Measurements from ENCODE around the gene DNAJB2. TPM values are rescaled to one million over a fixed set of nuclear protein-coding genes. Genes with fewer than 3 reads are reported as not detected.

The DNAJB2 gene
- total RNA-seq, 4 donors from 2014 or later = 91.2 to 138 (median 107) TPM

DNA sequence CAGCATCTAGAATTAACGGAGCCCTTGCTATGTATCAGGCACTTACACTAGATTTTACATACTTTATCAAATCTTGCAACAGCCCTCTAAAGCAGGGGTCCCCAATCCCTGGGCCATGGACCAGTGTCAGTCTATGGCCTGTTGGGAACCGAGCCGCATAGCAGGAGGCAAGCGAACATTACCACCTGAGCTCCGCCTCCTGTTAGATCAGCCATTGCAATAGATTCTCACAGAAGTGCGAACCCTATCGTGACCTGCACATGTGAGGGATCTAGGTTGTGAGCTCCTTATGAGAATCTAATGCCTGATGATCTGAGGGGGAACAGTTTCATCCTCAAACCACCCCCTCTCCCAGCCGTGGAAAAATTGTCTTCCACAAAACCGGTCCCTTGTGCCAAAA is 13.4 kb downstream of the DNAJB2 start:
- WGBS = 91% methylated on average over 9 of the region's 9 CpGs
- H3K9me3 ChIP-seq = no peaks in the 10 kb centered on the region
- H3K27me3 ChIP-seq = no peaks in the 10 kb centered on the region
- TF ChIP-seq CTCF (IDR thresholded peaks at IDR 0.05) = no peak
- no peak for TF ChIP-seq POLR2A (IDR thresholded peaks at IDR 0.05)
- no peak for TF ChIP-seq EP300 (IDR thresholded peaks at IDR 0.05)
- TF ChIP-seq POLR2AphosphoS5 (IDR thresholded peaks at IDR 0.05) = no peak
- H3K27ac ChIP-seq = no peak overlapping the region
- H3K4me1 ChIP-seq = peaks cover 38% of the 10 kb centered on the region
- peak in 1 of 2 donors; percentile 61 for DNase-seq (ENCODE audit: low spot score in 2 of 2)
- no peak overlapping the region for H3K4me3 ChIP-seq
- H3K36me3 ChIP-seq = no peaks in the 10 kb centered on the region

GRCh38 chr2:219293736-219294231 is 14.6 kb downstream of the DNAJB2 start:
- no peak overlapping the region for H3K27ac ChIP-seq
- H3K4me1 ChIP-seq = peaks cover 32% of the 10 kb centered on the region
- 88% methylated on average over 5 of the region's 5 CpGs for WGBS
- H3K27me3 ChIP-seq = no peaks in the 10 kb centered on the region
- no peak overlapping the region for H3K4me3 ChIP-seq
- H3K9me3 ChIP-seq = no peaks in the 10 kb centered on the region
- no peaks in the 10 kb centered on the region for H3K36me3 ChIP-seq
- DNase-seq (ENCODE audit: low spot score in 2 of 2) = peak; percentile 64 to 71
- no peak for TF ChIP-seq POLR2AphosphoS5 (IDR thresholded peaks at IDR 0.05)

- peak; percentile 95 to 99 for TF ChIP-seq CTCF (IDR thresholded peaks at IDR 0.05)
- no peak for TF ChIP-seq POLR2A (IDR thresholded peaks at IDR 0.05)
- TF ChIP-seq POLR2AphosphoS5 (IDR thresholded peaks at IDR 0.05) = peak in 1 of 3 donors; percentile 25
- Histone ChIP-seq H3K36me3 (no peaks in the 10 kb centered on the region), H3K4me1 (peaks cover 27% of the 10 kb centered on the region), H3K4me3 (peak overlapping the region; percentile 54), H3K27ac (no peak overlapping the region), H3K27me3 (peaks cover 4% of the 10 kb centered on the region), H3K9me3 (no peaks in the 10 kb centered on the region)
- WGBS = 15% methylated on average over 38 of the region's 67 CpGs
- peak; percentile 87 to 93 for DNase-seq (ENCODE audit: low spot score in 2 of 2)
Measured at GRCh38 chr2:219294356-219295351, 15.5 kb downstream of the DNAJB2 start.

- H3K9me3 ChIP-seq = no peaks in the 10 kb centered on the region
- H3K27me3 ChIP-seq = peaks cover 10% of the 10 kb centered on the region
- no peak overlapping the region for H3K27ac ChIP-seq
- H3K4me3 ChIP-seq = no peak overlapping the region
- peaks cover 19% of the 10 kb centered on the region for H3K4me1 ChIP-seq
- TF ChIP-seq POLR2A (IDR thresholded peaks at IDR 0.05) = no peak
- no peak for TF ChIP-seq CTCF (IDR thresholded peaks at IDR 0.05)
- no peak for TF ChIP-seq POLR2AphosphoS5 (IDR thresholded peaks at IDR 0.05)
- no peak for TF ChIP-seq EP300 (IDR thresholded peaks at IDR 0.05)
- no peaks in the 10 kb centered on the region for H3K36me3 ChIP-seq
- no peak for DNase-seq (ENCODE audit: low spot score in 2 of 2)
- 82% methylated on average over 14 of the region's 14 CpGs for WGBS
Measured at GRCh38 chr2:219296142-219296541, 17.0 kb downstream of the DNAJB2 start.

DNA sequence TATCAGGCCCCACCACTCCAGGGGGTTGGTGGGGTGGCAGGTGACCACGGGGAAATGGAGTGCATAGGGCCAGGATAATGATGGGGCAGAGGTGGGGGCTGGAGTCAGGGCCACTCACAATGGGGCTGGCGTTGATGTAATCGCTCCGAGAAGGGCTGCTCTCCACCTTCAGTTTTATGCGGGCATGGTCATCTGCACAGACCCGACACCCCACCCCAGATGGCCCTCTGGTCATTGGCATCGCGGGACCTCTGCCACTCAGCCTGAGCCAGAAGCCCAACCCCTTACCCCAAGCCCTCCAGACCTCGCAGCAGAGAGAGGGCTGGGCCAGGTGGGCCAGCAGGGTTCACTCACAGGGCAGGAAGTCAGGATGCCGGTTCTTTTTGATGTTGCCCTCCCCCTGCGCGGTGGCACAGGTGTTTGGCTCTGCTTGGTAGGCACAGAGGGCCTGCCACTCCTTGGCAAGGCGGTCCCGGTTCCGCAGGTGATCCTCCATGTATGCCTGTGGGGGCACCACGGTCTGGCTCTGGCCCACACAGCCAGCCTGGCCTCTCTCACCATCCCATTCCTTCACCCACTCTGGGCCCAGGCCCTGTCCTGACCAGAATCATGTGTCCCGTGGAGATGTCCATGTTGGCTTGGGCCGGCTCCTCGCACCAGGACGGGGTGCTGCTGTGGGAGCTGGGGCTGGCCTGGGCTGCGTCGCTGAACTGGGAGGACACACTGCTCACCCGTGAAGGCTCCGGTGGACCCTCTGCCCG is 17.6 kb downstream of the DNAJB2 start:
- H3K27me3 ChIP-seq = peaks cover 16% of the 10 kb centered on the region
- WGBS = 94% methylated on average over 12 of the region's 25 CpGs
- no peak overlapping the region for H3K27ac ChIP-seq
- no peak for DNase-seq (ENCODE audit: low spot score in 2 of 2)
- H3K4me3 ChIP-seq = no peak overlapping the region
- TF ChIP-seq POLR2AphosphoS5 (IDR thresholded peaks at IDR 0.05) (no peak), EP300 (IDR thresholded peaks at IDR 0.05) (no peak), POLR2A (IDR thresholded peaks at IDR 0.05) (no peak), CTCF (IDR thresholded peaks at IDR 0.05) (no peak)
- no peaks in the 10 kb centered on the region for H3K36me3 ChIP-seq
- no peaks in the 10 kb centered on the region for H3K9me3 ChIP-seq
- peaks cover 19% of the 10 kb centered on the region for H3K4me1 ChIP-seq

Data from suprapubic skin (tissue), 4 donors.